Suprapubic skin (tissue), 4 donors: ENCODE data around the gene MICAL2. TPM values are rescaled to one million over a fixed set of nuclear protein-coding genes. Genes with fewer than 3 reads are reported as not detected.
A peak's percentile ranks its signal among the peaks of the same experiment; 100 is the strongest.

Experiments used
- DNase-seq, 2 donors: peaks; one replicate each; pipeline ENCODE4 v3.0.0-alpha.2; 2019; ENCODE audit warnings: low spot score in 2 of 2
- H3K27ac ChIP-seq: fragments of 200-600 bp; sonication (generic); one replicate; pipeline ENCODE4 v1.5.1; 2019
- H3K27me3 ChIP-seq: fragments of 200-600 bp; sonication (generic); one replicate; pipeline ENCODE4 v1.5.1; 2019
- H3K36me3 ChIP-seq: fragments of 200-600 bp; sonication (generic); one replicate; pipeline ENCODE4 v1.5.1; 2019
- H3K4me1 ChIP-seq: fragments of 200-600 bp; sonication (generic); one replicate; pipeline ENCODE4 v1.5.1; 2019
- H3K4me3 ChIP-seq: fragments of 200-600 bp; sonication (generic); one replicate; pipeline ENCODE4 v1.5.1; 2019; ENCODE audit warnings: mild to moderate bottlenecking
- H3K9me3 ChIP-seq: fragments of 200-600 bp; sonication (generic); one replicate; pipeline ENCODE4 v1.5.1; 2019
- CTCF ChIP-seq, 2 donors: fragments of 200-600 bp in 1 of 2; fragments of 450-650 bp in 1 of 2; sonication (generic) in 1 of 2; IDR thresholded peaks; one replicate each; pipeline ENCODE4 v1.5.1; 2016 to 2019; ENCODE audit warnings: antibody characterized with exemption in 2 of 2, mild to moderate bottlenecking in 1 of 2, moderate library complexity in 1 of 2
- EP300 ChIP-seq: sonication (generic); formaldehyde crosslinking; IDR thresholded peaks from one replicate; pipeline ENCODE4 v1.6.1; 2017; ENCODE audit warnings: antibody characterized with exemption
- POLR2A ChIP-seq, 2 donors: fragments of 450-650 bp; IDR thresholded peaks; one replicate each; pipeline ENCODE4 v1.6.1; 2017; ENCODE audit warnings: antibody characterized with exemption in 2 of 2, mild to moderate bottlenecking in 2 of 2, moderate library complexity in 2 of 2
- POLR2AphosphoS5 ChIP-seq, 3 donors: sonication (generic); formaldehyde crosslinking; IDR thresholded peaks; one replicate each; pipeline ENCODE4 v1.6.1; 2017; ENCODE audit warnings: antibody characterized with exemption in 3 of 3
- WGBS: methylation state at CpG from one replicate; pipeline ENCODE4 v1.1.5; 2018; 5-methylcytosine and 5-hydroxymethylcytosine counted together
- total RNA-seq, 4 donors: library from RNA; depleted of rRNA; stranded (reverse); fragments of >200 nt; gene quantifications; one replicate each; pipeline ENCODE4 v1.1.0, GENCODE V29; 2016

MICAL2 gene
- total RNA-seq, 4 donors from 2014 or later = 117 to 232 (median 164) TPM

DNA sequence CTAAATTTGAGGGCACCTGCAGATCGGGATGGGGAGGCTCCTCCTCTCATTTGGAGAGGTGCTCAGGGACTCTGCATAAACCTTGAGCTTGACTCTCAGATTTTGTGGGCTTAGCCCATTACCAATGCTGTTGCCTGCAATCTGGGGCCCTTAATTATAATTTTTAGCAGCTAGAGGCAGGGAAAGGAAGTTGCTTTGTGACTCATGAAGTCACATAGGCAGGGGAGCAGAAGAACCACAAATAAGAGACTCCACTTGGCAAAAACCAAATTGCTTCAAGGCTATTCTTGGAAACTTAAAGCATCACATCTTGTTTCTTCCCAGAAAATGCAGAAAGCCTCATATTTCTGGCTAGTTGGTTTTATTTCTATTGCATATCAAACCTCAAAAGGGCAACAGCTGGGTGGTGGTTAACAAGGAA, 46.9 kb downstream of the MICAL2 start:
- DNase-seq = no peak
- H3K27me3 ChIP-seq = no peaks in the 10 kb centered on the region
- H3K4me3 ChIP-seq = no peak overlapping the region
- H3K9me3 ChIP-seq = no peaks in the 10 kb centered on the region
- WGBS = 40% methylated on average over 1 of the region's 1 CpG
- H3K27ac ChIP-seq = peak overlapping the region; percentile 4
- H3K4me1 ChIP-seq = peaks cover 46% of the 10 kb centered on the region
- peaks cover 13% of the 10 kb centered on the region for H3K36me3 ChIP-seq
- TF ChIP-seq POLR2A (IDR thresholded peaks at IDR 0.05) (no peak), CTCF (IDR thresholded peaks at IDR 0.05) (no peak), POLR2AphosphoS5 (IDR thresholded peaks at IDR 0.05) (no peak), EP300 (no peak)

- H3K27me3 ChIP-seq = no peaks in the 10 kb centered on the region
- H3K9me3 ChIP-seq = no peaks in the 10 kb centered on the region
- no peak for DNase-seq
- peaks cover 55% of the 10 kb centered on the region for H3K4me1 ChIP-seq
- H3K36me3 ChIP-seq = peaks cover 19% of the 10 kb centered on the region
- TF ChIP-seq CTCF (IDR thresholded peaks at IDR 0.05) (no peak), EP300 (no peak), POLR2AphosphoS5 (IDR thresholded peaks at IDR 0.05) (no peak), POLR2A (IDR thresholded peaks at IDR 0.05) (no peak)
- H3K4me3 ChIP-seq = no peak overlapping the region
- WGBS = 66% methylated on average over 7 of the region's 7 CpGs
- peak overlapping the region; percentile 81 for H3K27ac ChIP-seq
These were observed 48.5 kb downstream of the MICAL2 start for GRCh38 chr11:12158909-12159308.

DNA sequence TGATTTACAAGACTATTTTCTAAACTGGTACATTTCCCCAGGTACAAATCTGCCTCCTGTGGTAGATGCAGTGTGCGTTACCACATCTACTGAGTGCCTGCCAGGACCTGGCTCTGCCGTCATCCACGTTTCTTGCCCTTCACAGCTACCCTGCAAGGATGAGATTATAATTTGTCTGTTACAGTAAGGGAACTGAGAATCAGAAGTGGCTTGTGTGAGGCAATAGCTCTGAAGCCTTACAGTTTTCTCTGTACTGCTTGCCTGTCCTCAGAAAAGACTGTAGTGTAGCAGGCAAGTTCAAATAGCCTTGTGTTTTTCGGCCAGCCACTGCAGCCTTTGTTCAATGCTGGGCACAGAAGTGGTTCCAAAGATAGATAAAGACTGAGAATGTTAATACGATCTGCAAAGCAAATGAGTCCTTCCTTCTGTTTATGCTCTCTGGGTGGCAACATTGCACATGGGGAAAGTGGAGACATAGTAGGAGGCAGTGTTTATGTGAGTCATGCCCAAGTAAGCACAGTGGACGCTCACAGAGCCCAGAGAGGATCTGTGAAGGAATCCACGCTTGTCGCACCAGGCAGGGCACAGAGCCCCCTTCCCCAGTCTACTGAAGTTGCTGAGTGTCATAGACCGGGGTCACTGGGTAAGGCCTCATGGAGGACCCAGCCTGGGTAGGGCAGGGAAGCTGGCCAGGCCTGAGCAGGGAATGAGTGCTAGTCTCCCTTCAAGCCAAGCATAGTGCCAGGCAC, 49.1 kb downstream of the MICAL2 start:
- DNase-seq = no peak
- TF ChIP-seq POLR2AphosphoS5 (IDR thresholded peaks at IDR 0.05) (no peak), POLR2A (IDR thresholded peaks at IDR 0.05) (no peak), EP300 (no peak), CTCF (IDR thresholded peaks at IDR 0.05) (no peak)
- peaks cover 61% of the 10 kb centered on the region for H3K4me1 ChIP-seq

GRCh38 chr11:12160231-12160630, 49.8 kb downstream of the MICAL2 start:
- Histone ChIP-seq H3K9me3 (no peaks in the 10 kb centered on the region), H3K4me1 (peaks cover 64% of the 10 kb centered on the region), H3K27me3 (no peaks in the 10 kb centered on the region), H3K4me3 (no peak overlapping the region), H3K36me3 (peaks cover 17% of the 10 kb centered on the region), H3K27ac (peak overlapping the region; percentile 81)
- no peak for TF ChIP-seq POLR2A (IDR thresholded peaks at IDR 0.05)
- no peak for TF ChIP-seq CTCF (IDR thresholded peaks at IDR 0.05)
- no peak for TF ChIP-seq EP300
- no peak for TF ChIP-seq POLR2AphosphoS5 (IDR thresholded peaks at IDR 0.05)
- WGBS = 96% methylated on average over 6 of the region's 6 CpGs
- no peak for DNase-seq

More for the DNA sequence above, 49.1 kb downstream of the MICAL2 start:
- no peaks in the 10 kb centered on the region for H3K27me3 ChIP-seq
- WGBS = 51% methylated on average over 9 of the region's 9 CpGs
- peak overlapping the region; percentile 81 for H3K27ac ChIP-seq
- no peak overlapping the region for H3K4me3 ChIP-seq
- H3K9me3 ChIP-seq = no peaks in the 10 kb centered on the region
- peaks cover 17% of the 10 kb centered on the region for H3K36me3 ChIP-seq

DNA sequence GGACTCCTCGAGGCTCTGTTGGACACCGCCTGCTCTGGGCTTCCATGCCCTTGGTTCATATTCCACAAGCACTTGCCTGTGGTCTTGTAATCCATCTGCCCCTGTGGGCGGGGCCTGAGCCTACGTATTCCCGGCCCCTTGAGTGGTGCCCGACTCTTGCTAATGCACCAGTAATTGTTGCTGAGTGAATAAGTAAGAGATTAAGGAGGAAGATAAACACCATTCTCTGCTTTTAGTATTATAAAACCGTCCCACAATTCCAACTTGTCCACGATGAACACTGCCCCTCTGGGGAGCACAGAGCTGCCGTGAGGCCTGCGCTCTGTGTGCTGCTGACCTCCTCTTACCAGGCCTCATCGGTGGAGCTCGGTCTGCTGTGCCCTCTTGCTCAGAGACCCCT, 50.3 kb downstream of the MICAL2 start:
- no peak for DNase-seq
- no peaks in the 10 kb centered on the region for H3K9me3 ChIP-seq
- H3K36me3 ChIP-seq = peaks cover 17% of the 10 kb centered on the region
- no peak overlapping the region for H3K4me3 ChIP-seq
- H3K4me1 ChIP-seq = peaks cover 62% of the 10 kb centered on the region
- 91% methylated on average over 12 of the region's 12 CpGs for WGBS
- no peak overlapping the region for H3K27ac ChIP-seq
- no peaks in the 10 kb centered on the region for H3K27me3 ChIP-seq
- TF ChIP-seq POLR2AphosphoS5 (IDR thresholded peaks at IDR 0.05) (no peak), EP300 (no peak), POLR2A (IDR thresholded peaks at IDR 0.05) (no peak), CTCF (IDR thresholded peaks at IDR 0.05) (no peak)
